MM.1S (cell line): ENCODE results near the gene TFR2.

Source experiments
- DNase-seq: peaks from one replicate; pipeline ENCODE4 v3.0.0-alpha.2; 2015
- H2AFZ ChIP-seq: fragments of 300-600 bp; sonication (generic); 2 replicates; pipeline ENCODE4 v1.6.0; 2016; ENCODE audit warnings: antibody characterized with exemption, low read length
- H3F3A ChIP-seq: fragments of 300-600 bp; sonication (generic); 2 replicates; pipeline ENCODE4 v1.6.1; 2016; ENCODE audit warnings: mild to moderate bottlenecking, antibody characterized with exemption, low read length, moderate library complexity, mixed read lengths; ENCODE audit not compliant: insufficient read depth
- H3K27ac ChIP-seq: fragments of 300-600 bp; sonication (generic); 2 replicates; pipeline ENCODE4 v1.5.1; 2016; ENCODE audit warnings: mild to moderate bottlenecking, low read length
- H3K27me3 ChIP-seq: fragments of 300-600 bp; sonication (generic); replicated peaks from 2 replicates; pipeline ENCODE4 v1.6.0; 2016; ENCODE audit warnings: low read length; ENCODE audit not compliant: insufficient read depth
- H3K36me3 ChIP-seq: fragments of 300-600 bp; sonication (generic); replicated peaks from 2 replicates; pipeline ENCODE4 v1.6.1; 2016; ENCODE audit warnings: mild to moderate bottlenecking, low read length, mixed read lengths; ENCODE audit not compliant: insufficient read depth
- H3K4me1 ChIP-seq: fragments of 300-600 bp; sonication (generic); 2 replicates; pipeline ENCODE4 v1.6.1; 2016; ENCODE audit warnings: low read length, mixed read lengths
- H3K4me2 ChIP-seq: fragments of 300-600 bp; sonication (generic); 2 replicates; pipeline ENCODE4 v1.6.0; 2016; ENCODE audit warnings: low read depth, low read length
- H3K4me3 ChIP-seq: fragments of 300-600 bp; sonication (generic); 2 replicates; pipeline ENCODE4 v1.5.1; 2016; ENCODE audit warnings: low read length, mixed read lengths
- H3K79me2 ChIP-seq: fragments of 300-600 bp; sonication (generic); 2 replicates; pipeline ENCODE4 v1.6.1; 2016; ENCODE audit warnings: mixed run types, low read length, mixed read lengths
- H3K9ac ChIP-seq: fragments of 300-600 bp; sonication (generic); 2 replicates; pipeline ENCODE4 v1.6.1; 2016; ENCODE audit warnings: low read length, mixed read lengths
- H3K9me2 ChIP-seq: fragments of 300-600 bp; sonication (generic); replicated peaks from 2 replicates; pipeline ENCODE4 v1.6.1; 2016; ENCODE audit warnings: mild to moderate bottlenecking, low read length, mixed read lengths; ENCODE audit not compliant: insufficient read depth
- H3K9me3 ChIP-seq: fragments of 300-600 bp; sonication (generic); replicated peaks from 2 replicates; pipeline ENCODE4 v1.6.1; 2016; ENCODE audit warnings: mild to moderate bottlenecking, low read length, mixed read lengths; ENCODE audit not compliant: insufficient read depth
- H4K20me1 ChIP-seq: fragments of 300-600 bp; sonication (generic); 2 replicates; pipeline ENCODE4 v1.6.1; 2016; ENCODE audit warnings: mild to moderate bottlenecking, low read length, moderate library complexity, mixed read lengths; ENCODE audit not compliant: insufficient read depth
- CTCF ChIP-seq: fragments of 300-600 bp; sonication (generic); IDR thresholded peaks from 2 replicates; pipeline ENCODE4 v1.5.1; 2016; ENCODE audit warnings: antibody characterized with exemption, low read length, mixed read lengths
- EZH2 ChIP-seq: fragments of 300-600 bp; sonication (generic); optimal IDR thresholded peaks from 2 replicates; pipeline ENCODE3; 2017; ENCODE audit warnings: low read depth, mild to moderate bottlenecking, antibody characterized with exemption, low read length, mixed read lengths
- EZH2phosphoT487 ChIP-seq: fragments of 300-600 bp; sonication (generic); IDR thresholded peaks from 2 replicates; pipeline ENCODE4 v1.6.1; 2018; ENCODE audit warnings: antibody characterized with exemption, low read length

Gene TFR2

DNA sequence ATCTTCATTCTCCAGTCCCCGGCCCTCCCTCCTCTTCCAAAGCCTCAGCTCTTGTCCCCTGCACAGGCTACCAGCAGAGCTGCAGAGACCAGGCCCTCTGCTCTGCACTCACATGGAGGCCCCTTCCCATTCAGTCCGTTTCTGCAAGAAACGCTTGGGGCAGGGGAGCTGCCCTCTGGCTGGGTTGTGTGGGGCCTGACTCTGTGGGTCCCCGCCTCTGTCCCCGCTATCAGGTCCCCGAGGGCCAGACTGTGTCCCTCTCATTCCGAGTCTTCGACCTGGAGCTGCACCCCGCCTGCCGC is 37.7 kb downstream of the TFR2 start:
- Histone ChIP-seq H2AFZ (peak overlapping the region; percentile 63), H3K36me3 (no peaks in the 10 kb centered on the region), H3K79me2 (no peaks in the 10 kb centered on the region), H4K20me1 (no peaks in the 10 kb centered on the region), H3F3A (no peaks in the 10 kb centered on the region), H3K9ac (no peak overlapping the region), H3K9me3 (no peaks in the 10 kb centered on the region), H3K4me3 (peak overlapping the region; percentile 42; the same call in 1 of the 2 replicates), H3K4me2 (peak overlapping the region; percentile 99), H3K27ac (no peak overlapping the region), H3K4me1 (no peaks in the 10 kb centered on the region; the same call in 1 of the 2 replicates), H3K27me3 (peaks cover 82% of the 10 kb centered on the region), H3K9me2 (no peaks in the 10 kb centered on the region)
- TF ChIP-seq EZH2phosphoT487 = no peak
- no peak for TF ChIP-seq EZH2
- TF ChIP-seq CTCF = no peak
- DNase-seq = no peak

DNA sequence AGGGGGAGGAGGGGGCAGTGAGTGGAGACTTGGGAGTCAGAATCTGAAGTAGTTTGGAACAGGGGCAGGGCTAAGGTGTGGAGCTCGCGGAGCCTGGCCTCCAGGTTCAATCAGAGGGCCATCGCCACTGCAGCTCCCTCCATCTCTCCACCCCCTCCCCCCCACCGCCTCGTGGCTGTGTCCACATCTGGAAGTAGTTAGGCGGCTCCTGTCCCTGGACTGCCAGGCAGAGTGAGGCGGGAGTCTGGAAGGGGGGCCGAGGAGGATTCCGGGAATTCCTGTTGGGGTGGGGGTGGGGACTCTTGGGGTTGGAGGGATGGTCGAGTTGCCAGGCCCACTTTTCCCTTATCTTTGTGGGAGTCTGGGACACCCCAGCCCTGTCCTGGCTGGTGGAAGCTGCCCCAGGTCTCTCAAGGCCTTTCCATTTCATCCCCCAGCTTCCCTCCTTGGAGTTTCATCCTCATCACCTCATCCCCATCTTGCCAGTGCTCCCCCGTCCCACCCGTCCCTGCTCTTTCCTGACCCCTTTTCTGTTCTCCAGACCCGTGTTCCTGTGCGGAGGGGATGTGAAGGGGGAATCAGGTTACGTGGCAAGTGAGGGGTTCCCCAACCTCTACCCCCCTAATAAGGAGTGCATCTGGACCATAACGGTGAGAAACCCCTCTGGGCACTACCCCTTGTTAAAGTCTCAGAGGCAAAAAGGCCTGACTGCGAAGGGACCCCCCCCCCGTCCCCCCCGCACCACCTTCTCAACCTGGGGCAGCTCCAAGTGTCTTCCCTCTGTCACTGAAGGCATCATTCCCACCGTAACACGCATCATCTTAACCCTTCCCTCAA is 38.2 kb downstream of the TFR2 start:
- no peaks in the 10 kb centered on the region for H4K20me1 ChIP-seq
- H3F3A ChIP-seq = no peaks in the 10 kb centered on the region
- peak overlapping the region; percentile 99; the same call in 1 of the 2 replicates for H3K4me2 ChIP-seq
- no peaks in the 10 kb centered on the region for H3K36me3 ChIP-seq
- no peak overlapping the region for H3K4me3 ChIP-seq
- peaks cover 76% of the 10 kb centered on the region for H3K27me3 ChIP-seq
- TF ChIP-seq EZH2phosphoT487 (no peak), EZH2 (no peak), CTCF (no peak)
- no peak overlapping the region for H3K27ac ChIP-seq
- H3K9me3 ChIP-seq = no peaks in the 10 kb centered on the region
- no peaks in the 10 kb centered on the region for H3K9me2 ChIP-seq
- H3K4me1 ChIP-seq = no peaks in the 10 kb centered on the region; the same call in 1 of the 2 replicates
- no peaks in the 10 kb centered on the region for H3K79me2 ChIP-seq
- DNase-seq = no peak
- no peak overlapping the region for H3K9ac ChIP-seq
- H2AFZ ChIP-seq = no peak overlapping the region

- H2AFZ ChIP-seq = no peak overlapping the region
- H3F3A ChIP-seq = no peaks in the 10 kb centered on the region
- H3K79me2 ChIP-seq = no peaks in the 10 kb centered on the region
- no peak overlapping the region for H3K27ac ChIP-seq
- DNase-seq = no peak
- peaks cover 66% of the 10 kb centered on the region for H3K27me3 ChIP-seq
- no peaks in the 10 kb centered on the region for H3K9me2 ChIP-seq
- H3K9me3 ChIP-seq = no peaks in the 10 kb centered on the region
- H3K36me3 ChIP-seq = no peaks in the 10 kb centered on the region
- no peak for TF ChIP-seq EZH2
- TF ChIP-seq CTCF = no peak
- no peak for TF ChIP-seq EZH2phosphoT487
- no peak overlapping the region for H3K4me2 ChIP-seq
- H3K4me3 ChIP-seq = no peak overlapping the region
- no peak overlapping the region for H3K9ac ChIP-seq
- H3K4me1 ChIP-seq = no peaks in the 10 kb centered on the region; the same call in 1 of the 2 replicates
- no peaks in the 10 kb centered on the region for H4K20me1 ChIP-seq
Observed at GRCh38 chr7:100600730-100601038, 40.7 kb downstream of the TFR2 start.
